Measurements from ENCODE around the gene SLC49A3. TPM values are rescaled to one million over a fixed set of nuclear protein-coding genes. Genes with fewer than 3 reads are reported as not detected.

SLC49A3 gene
- total and polyA plus RNA-seq, 2 of the 8 experiments (the other 6 are each of a cell fraction or from before 2014, with no cell fraction given): 5.0 to 8.8 TPM

GRCh38 chr4:686413-687040 lies 2.4 kb downstream of the SLC49A3 start:
- no peaks in the 10 kb centered on the region for H3K79me1 ChIP-seq (ENCODE audit: low read depth, low read length)
- no peak overlapping the region for H2AFZ ChIP-seq (ENCODE audit: low read length)
- ChIA-PET CTCF (ENCODE audit: partially characterized antibody) (interaction anchor here (0.7 to 5.7 kb wide), 9 partner anchors 9 to 93 kb away, joined by 3 to 65 read pairs (median 4); no protein-coding TSS in a partner anchor), POLR2A (ENCODE audit: partially characterized antibody) (interaction anchor here (0.7 to 6.3 kb wide), 9 partner anchors 11 to 25 kb away, joined by 3 to 34 read pairs (median 4); partner anchors contain the start of genes ATP5ME and MYL5)
- no peak overlapping the region for H3K4me2 ChIP-seq (ENCODE audit: insufficient read depth in 1 of 2, low read depth in 2 of 2, low read length in 2 of 2)
- no peak for TF ChIP-seq SIX5 (IDR thresholded peaks at IDR 0.05; ENCODE audit: low read depth, low read length)
- no peak for TF ChIP-seq E2F6 (IDR thresholded peaks at IDR 0.05)
- TF ChIP-seq CTCF (IDR thresholded peaks at IDR 0.05; ENCODE audit: control extremely low read depth in 1 of 3, insufficient read depth in 1 of 3, low read depth in 1 of 3, low read length in 3 of 3): peak in 1 of 3 experiments; percentile 8; a peak in 1 of 4 replicates
- H2BK12ac ChIP-seq (ENCODE audit: low read depth, low read length): no peak overlapping the region
- H2BK15ac ChIP-seq (ENCODE audit: low read length): no peak overlapping the region
- FAIRE-seq (no peak), DNase-seq (ENCODE audit: low read depth in 1 of 2, low spot score in 2 of 2) (no peak)
- no peak overlapping the region for H3K56ac ChIP-seq (replicated peaks; ENCODE audit: insufficient read length, low read depth, low read length)
- no peak overlapping the region for H3K23ac ChIP-seq (ENCODE audit: insufficient read length)
- H3K4me3 ChIP-seq (ENCODE audit: extremely low read depth in 1 of 4, insufficient read depth in 2 of 4, low read depth in 3 of 4, low read length in 4 of 4): no peak overlapping the region
- no peak overlapping the region for H3K9ac ChIP-seq (replicated peaks in 1 of 4; ENCODE audit: extremely low read depth in 1 of 4, low read depth in 3 of 4, low read length in 3 of 4)
- H3K4ac ChIP-seq (replicated peaks; ENCODE audit: insufficient read length, low read depth, low read length): no peak overlapping the region
- no peak overlapping the region for H3K18ac ChIP-seq (ENCODE audit: extremely low read depth, low read length)
- peaks cover 6% of the 10 kb centered on the region; the same call in 1 of the 2 replicates for H3K23me2 ChIP-seq (ENCODE audit: low read depth, low read length)
- H2BK5ac ChIP-seq (ENCODE audit: low read depth, low read length): 0 out of 2 replicates have a peak overlapping the region, but pooled peaks have one; percentile 60
- no peaks in the 10 kb centered on the region for H3K79me2 ChIP-seq (ENCODE audit: control insufficient read depth in 1 of 2, insufficient read depth in 2 of 2, low read length in 2 of 2)
- H4K91ac ChIP-seq (replicated peaks; ENCODE audit: insufficient read length, low read length): no peak overlapping the region
- H3K14ac ChIP-seq (ENCODE audit: insufficient read length): no peak overlapping the region
- no peak overlapping the region for H2AK5ac ChIP-seq (ENCODE audit: low read depth, low read length)
- H2BK20ac ChIP-seq (ENCODE audit: low read length): no peak overlapping the region
- H4K5ac ChIP-seq (ENCODE audit: insufficient read length, low read depth, low read length): no peak overlapping the region
- peaks cover 0 to 4% (median 0%) of the 10 kb centered on the region in 4 experiments; a peak in 1 of 7 replicates for H3K27me3 ChIP-seq (replicated peaks in 1 of 4; ENCODE audit: control insufficient read depth in 3 of 4, extremely low read depth in 1 of 4, insufficient read depth in 3 of 4, low read length in 3 of 4)
- H4K8ac ChIP-seq (ENCODE audit: extremely low read depth, insufficient read depth, low read length): peak overlapping the region; percentile 57; the same call in 1 of the 2 replicates
- no peaks in the 10 kb centered on the region for H3K9me3 ChIP-seq (ENCODE audit: insufficient read depth in 2 of 2, low read depth in 1 of 2, low read length in 1 of 2)
- H3K27ac ChIP-seq (ENCODE audit: low read depth, low read length): no peak overlapping the region
- H2BK120ac ChIP-seq (replicated peaks; ENCODE audit: low read depth, low read length): no peak overlapping the region
- H3K36me3 ChIP-seq (ENCODE audit: control insufficient read depth in 2 of 4, insufficient read depth in 4 of 4, low read length in 3 of 4): no peaks in the 10 kb centered on the region
- peaks cover 0 to 24% (median 18%) of the 10 kb centered on the region in 4 experiments; a peak in 6 of 7 replicates for H3K4me1 ChIP-seq (replicated peaks in 1 of 4; ENCODE audit: control insufficient read depth in 3 of 4, insufficient read depth in 4 of 4, low read length in 3 of 4)
- 93% methylated on average over 24 of the region's 31 CpGs; no CpG with 5 or more reads in 1 of the 2 experiments for WGBS, 2 experiments (ENCODE audit: extremely low coverage in 1 of 2, insufficient coverage in 1 of 2, insufficient read length in 1 of 2, insufficient replicate concordance in 2 of 2, low coverage in 1 of 2, low lambda C conversion rate in 2 of 2, missing lambda C conversion rate in 1 of 2)
- peaks cover 0 to 9% of the 10 kb centered on the region in 2 experiments for H4K20me1 ChIP-seq (replicated peaks in 1 of 2; ENCODE audit: control insufficient read depth in 1 of 2, insufficient read depth in 2 of 2, low read length in 2 of 2)

Data from H1 (cell line).